Stimulated activated CD8-positive, alpha-beta memory T cell treated with anti-CD3 and anti-CD28 coated beads, Interleukin-2, amount 100 ng/mL, for 48 hours (primary cell): Measurements from ENCODE around the gene INTS11.
"Not testable (repeated sequence)": the region's sequence is repeated elsewhere in the genome, so short reads cannot be mapped to it uniquely, and the experiment has no call there.

ENCODE experiments used
- DNase-seq, 2 donors: peaks; one replicate each; pipeline ENCODE4 v3.0.0-alpha.2; 2020; ENCODE audit warnings: low read depth in 2 of 2

INTS11 gene

GRCh38 chr1:1324524-1325287, at the start of gene INTS11, which contains the start of gene CPTP:
INTS11 (minus strand) TSS chr1:1324660; CDS start chr1:1324608, 52 bp downstream.
CPTP (plus strand) TSS chr1:1324802; CDS start chr1:1326911, 2,109 bp downstream.
- DNase-seq, result peak; percentile 95 to 96

- no peak for DNase-seq
These were observed 49.5 kb upstream of the INTS11 start for GRCh38 chr1:1373815-1374588.

GRCh38 chr1:1373051-1373814, 48.8 kb upstream of the INTS11 start:
- no peak for DNase-seq

- DNase-seq, result peak; percentile 71 to 80
These were observed 47.6 kb upstream of the INTS11 start for GRCh38 chr1:1371746-1372711.

GRCh38 chr1:1371364-1371745, 46.9 kb upstream of the INTS11 start:
- DNase-seq, result peak in 1 of 2 donors; percentile 33

GRCh38 chr1:1370771-1371300, 46.4 kb upstream of the INTS11 start:
- DNase-seq, result no peak

- DNase-seq, result not testable (repeated sequence)
These were observed 45.6 kb upstream of the INTS11 start for GRCh38 chr1:1370094-1370493.

- no peak for DNase-seq
These were observed 42.9 kb upstream of the INTS11 start for GRCh38 chr1:1367315-1367714.

- DNase-seq, result no peak
These were observed 42.2 kb upstream of the INTS11 start for GRCh38 chr1:1366699-1367066.

GRCh38 chr1:1365875-1366698, 41.6 kb upstream of the INTS11 start:
- DNase-seq, result no peak

GRCh38 chr1:1364266-1364665, 39.8 kb upstream of the INTS11 start:
- DNase-seq, result no peak

- no peak for DNase-seq
These were observed 37.5 kb upstream of the INTS11 start for GRCh38 chr1:1361982-1362423.

- no peak for DNase-seq
These were observed 36.9 kb upstream of the INTS11 start for GRCh38 chr1:1361233-1361981.

GRCh38 chr1:1360506-1361169, 36.2 kb upstream of the INTS11 start:
- DNase-seq, result no peak

GRCh38 chr1:1359664-1360468, 35.4 kb upstream of the INTS11 start:
- no peak for DNase-seq

- no peak for DNase-seq
These were observed 34.8 kb upstream of the INTS11 start for GRCh38 chr1:1359308-1359663.

- DNase-seq, result no peak
These were observed 34.2 kb upstream of the INTS11 start, which contains the start of gene MXRA8 for GRCh38 chr1:1358433-1359271. MXRA8 (minus strand) TSS chr1:1358555; CDS start chr1:1358504, 51 bp downstream.
